GM21786 (cell line): Measurements from ENCODE around the gene CD79B.
"Not testable (repeated sequence)": the region's sequence is repeated elsewhere in the genome, so short reads cannot be mapped to it uniquely, and the experiment has no call there.

Experiments
- ATAC-seq: cut with Tn5 transposase; IDR thresholded peaks from one replicate; pipeline ENCODE4 v1.9.1; 2021; ENCODE audit not compliant: unreplicated experiment

CD79B gene

DNA sequence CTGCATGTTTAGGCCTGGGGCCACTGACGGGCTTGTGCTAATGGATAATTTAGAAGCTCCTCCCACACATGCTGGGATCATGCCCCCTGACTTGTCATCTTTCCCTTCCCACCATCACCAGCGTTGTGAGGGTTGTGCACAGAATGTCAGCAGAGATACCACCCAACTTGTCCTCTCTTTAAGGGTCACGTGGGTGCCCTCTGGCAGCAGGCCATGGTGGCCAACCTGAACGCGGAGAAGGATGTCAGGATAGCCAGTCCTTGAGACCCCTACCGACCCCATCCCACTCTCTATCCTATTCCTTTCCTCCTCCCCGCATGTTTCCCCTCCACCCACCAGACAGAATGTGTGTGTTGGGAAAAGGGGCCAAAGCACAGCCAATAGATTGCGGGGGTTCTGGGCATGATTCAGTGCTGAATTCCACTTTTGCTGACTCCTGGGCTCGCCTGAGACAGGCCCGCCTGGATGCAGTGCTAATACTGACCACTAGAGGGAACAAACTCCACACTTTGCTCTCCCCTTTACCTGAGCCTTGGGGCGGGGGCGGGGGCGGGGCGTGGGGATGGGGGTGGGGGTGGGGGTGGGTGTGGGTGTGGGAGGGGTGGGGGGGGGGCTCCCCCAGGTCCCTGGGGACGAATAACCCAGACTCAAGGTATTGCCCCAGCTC, 50.1 kb downstream of the CD79B start, which contains the start of gene GH2:
Gene GH2 (minus strand): TSS at position 10 of the 667 bp plus-strand sequence. CDS start 143 bp downstream, outside the sequence.
- no peak for ATAC-seq

DNA sequence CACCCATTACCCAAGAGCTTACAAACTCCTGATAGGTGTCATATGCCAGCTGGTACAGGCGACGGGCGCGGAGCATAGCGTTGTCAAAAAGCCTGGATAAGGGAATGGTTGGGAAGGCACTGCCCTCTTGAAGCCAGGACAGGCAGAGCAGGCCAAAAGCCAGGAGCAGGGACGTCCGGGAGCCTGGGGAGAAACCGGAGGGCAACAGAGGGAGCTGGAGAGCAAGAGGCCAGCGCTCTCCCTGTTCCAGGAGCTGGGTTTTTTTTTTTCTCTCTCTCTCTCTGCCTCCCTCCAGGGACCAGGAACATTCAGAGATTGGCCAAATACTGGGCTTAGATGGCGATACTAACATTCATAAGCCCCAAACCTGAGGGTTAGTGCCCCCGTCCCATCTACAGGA, 50.8 kb downstream of the CD79B start:
- ATAC-seq = not testable (repeated sequence)

- no peak for ATAC-seq
These were observed 51.4 kb downstream of the CD79B start for GRCh38 chr17:63880706-63881105.
